AG09309 (cell line): ENCODE measurements around the gene LGALS3.

Experiments used
- DNase-seq: peaks from one replicate; pipeline ENCODE4 v3.0.0-alpha.2; 2010; ENCODE audit warnings: low read depth
- H3K4me3 ChIP-seq: 2 replicates; pipeline ENCODE4 v1.5.1; 2011; ENCODE audit warnings: mild to moderate bottlenecking, low read depth, low read length, moderate library complexity; ENCODE audit not compliant: control insufficient read depth
- CTCF ChIP-seq: IDR thresholded peaks from 2 replicates; pipeline ENCODE4 v1.5.1; 2011; ENCODE audit warnings: mild to moderate bottlenecking, low read depth, low read length, inconsistent platforms; ENCODE audit not compliant: insufficient read depth, control insufficient read depth; ENCODE audit errors: missing control alignments

The LGALS3 gene

DNA sequence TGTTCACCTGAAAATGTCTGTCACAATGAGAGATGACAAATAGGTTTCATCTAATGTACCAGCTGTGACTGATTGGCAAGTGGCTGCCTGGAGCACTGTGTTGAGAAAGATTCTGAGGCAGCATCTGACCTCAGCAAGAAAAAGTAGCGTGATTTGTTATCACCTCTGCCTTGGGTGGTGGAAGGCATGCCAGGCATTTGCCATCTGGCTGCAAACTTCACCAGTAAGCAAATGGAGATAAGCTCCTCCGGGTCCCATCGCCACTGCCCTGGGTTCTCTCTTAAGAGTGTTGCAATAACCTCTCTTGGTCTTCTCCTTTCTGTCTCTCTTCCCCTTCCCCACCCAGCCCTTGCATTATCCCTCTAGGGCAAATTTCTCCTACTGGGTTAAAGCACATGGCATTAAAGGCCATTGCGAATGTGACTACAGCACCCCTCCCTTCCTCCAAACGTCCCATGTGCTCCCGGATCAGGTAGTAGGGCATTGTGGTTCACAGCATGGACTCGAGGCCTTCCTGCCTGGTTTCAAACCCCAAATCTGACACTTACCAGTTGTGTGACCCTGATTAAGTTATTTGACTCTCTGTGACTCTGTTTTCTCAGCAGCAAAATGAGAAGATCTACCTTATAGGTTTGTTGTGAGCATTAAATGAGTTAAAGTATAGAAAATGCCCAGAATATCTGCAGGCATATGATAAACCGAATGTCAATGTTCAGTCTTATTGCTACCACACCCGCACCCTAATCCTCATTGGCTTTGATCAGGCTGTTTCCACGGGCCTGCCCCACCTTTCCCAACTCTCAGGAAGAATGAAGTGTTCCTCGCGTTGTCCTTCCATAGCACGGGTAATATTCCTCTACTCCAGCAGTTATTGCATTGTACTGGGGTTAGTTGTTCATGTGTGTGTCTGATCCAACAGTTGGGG is 8.2 kb upstream of the LGALS3 start:
- no peak overlapping the region for H3K4me3 ChIP-seq
- TF ChIP-seq CTCF, result no peak
- no peak for DNase-seq

- no peak overlapping the region for H3K4me3 ChIP-seq
- TF ChIP-seq CTCF, result no peak
- DNase-seq, result no peak
Measured at GRCh38 chr14:55121628-55122439, 7.2 kb upstream of the LGALS3 start.

GRCh38 chr14:55122440-55122986 is 6.5 kb upstream of the LGALS3 start:
- no peak for TF ChIP-seq CTCF
- no peak for DNase-seq

DNA sequence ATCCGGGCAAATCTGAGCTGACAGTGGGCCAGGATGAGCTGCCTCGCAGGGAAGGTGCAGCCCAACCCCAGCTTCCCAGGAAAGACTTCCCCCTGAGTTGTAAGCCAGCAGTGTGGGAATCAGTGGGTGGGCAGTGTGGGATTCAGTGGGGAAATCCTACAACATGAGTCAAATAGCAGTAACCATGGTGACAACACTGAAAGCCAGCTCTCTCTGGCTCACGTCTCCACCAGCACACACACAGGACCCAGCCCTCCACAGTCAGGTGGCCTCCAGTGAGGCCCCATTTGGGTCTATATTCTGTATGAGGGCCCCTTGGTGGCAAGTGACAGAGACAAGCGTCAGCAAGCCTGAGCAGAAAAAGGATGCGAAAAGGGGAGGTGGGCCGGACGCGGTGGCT is 6.0 kb upstream of the LGALS3 start:
- DNase-seq, result no peak
- no peak for TF ChIP-seq CTCF

More at GRCh38 chr14:55122440-55122986, 6.5 kb upstream of the LGALS3 start:
- no peak overlapping the region for H3K4me3 ChIP-seq

GRCh38 chr14:55123852-55124639 is 5.0 kb upstream of the LGALS3 start:
- no peak for TF ChIP-seq CTCF
- H3K4me3 ChIP-seq, result no peak overlapping the region
- DNase-seq, result no peak

More for the DNA sequence above, 6.0 kb upstream of the LGALS3 start:
- no peak overlapping the region for H3K4me3 ChIP-seq
